Medulla oblongata (tissue), 1 donor: ENCODE measurements around the gene OSER1.
"Not testable (repeated sequence)": the region's sequence is repeated elsewhere in the genome, so short reads cannot be mapped to it uniquely, and the experiment has no call there.

ENCODE experiments used
- DNase-seq: peaks from one replicate; pipeline ENCODE4 v3.0.0-alpha.2; 2015; ENCODE audit errors: extremely low spot score

Gene OSER1

DNA sequence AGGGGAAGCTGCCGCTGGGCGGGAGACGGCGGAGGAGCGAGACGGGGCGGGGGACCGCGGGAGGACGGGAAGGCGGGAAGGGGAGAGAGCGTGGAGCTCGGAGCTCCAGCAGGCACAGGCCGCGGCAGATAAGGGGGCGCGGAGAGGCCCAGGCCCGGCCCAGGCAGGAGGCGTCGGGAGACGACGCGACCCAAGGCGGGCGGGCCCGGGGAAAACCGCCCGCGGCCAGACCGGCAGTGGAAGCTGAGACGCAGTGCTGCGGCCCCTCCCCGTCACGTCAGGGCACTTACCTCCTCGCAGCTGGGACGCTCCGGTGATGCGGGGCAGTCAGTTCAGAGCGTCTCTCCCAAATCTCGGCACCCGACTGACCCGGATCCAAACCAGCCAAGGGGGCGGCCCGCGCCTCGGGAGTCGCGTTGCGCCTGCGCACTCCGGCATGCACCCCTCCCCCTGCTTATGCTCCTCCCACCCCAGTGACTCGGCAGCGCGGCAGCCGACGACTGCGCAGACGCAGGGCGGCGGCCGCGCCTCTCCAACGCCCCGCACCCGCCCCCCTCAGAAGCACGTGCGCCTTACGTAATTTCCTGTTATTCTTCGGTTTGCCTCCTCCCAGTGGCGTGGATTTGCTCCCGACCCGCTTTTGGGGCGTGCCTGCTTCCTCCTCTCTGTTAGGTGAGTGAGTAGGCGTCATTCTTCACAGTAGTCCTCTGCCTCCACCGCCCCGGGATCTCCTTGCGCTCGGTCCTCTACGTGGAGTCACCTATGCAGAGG is at the start of gene OSER1:
OSER1 (minus strand) TSS at position 366 of the 771 bp plus-strand sequence. CDS start 3,814 bp downstream, outside the sequence.
- peak; percentile 98 for DNase-seq

DNA sequence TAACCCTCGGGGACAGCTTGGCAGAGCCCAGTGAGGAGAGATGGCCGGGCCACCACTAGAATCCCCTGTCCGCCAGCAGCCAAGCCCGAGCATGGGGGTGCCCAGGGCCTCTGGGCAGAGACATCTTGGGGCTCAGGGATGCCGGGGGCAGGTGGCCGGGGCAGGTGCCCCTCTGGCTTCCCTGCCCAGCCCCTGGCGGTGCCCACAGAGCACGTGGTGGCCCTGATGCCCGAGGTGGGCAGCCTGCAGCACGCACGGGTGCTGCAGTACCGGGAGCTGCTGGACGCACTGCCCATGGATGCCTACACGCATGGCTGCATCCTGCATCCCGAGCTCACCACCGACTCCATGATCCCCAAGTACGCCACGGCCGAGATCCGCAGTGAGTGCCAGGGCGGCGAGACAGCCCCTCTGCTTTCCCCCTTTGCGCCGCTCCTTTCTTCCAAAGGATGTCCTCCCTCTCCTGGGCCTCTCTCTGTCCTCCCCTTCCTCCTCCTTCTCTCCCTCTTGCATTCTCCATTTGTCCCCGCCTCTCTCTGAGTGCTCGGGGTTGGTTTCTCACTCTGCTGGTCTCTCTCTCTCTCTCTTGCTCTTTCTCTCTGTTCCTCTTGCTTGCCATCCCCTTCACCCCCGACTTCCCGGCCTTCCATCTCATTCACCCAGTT is 47.8 kb upstream of the OSER1 start:
- no peak for DNase-seq

DNA sequence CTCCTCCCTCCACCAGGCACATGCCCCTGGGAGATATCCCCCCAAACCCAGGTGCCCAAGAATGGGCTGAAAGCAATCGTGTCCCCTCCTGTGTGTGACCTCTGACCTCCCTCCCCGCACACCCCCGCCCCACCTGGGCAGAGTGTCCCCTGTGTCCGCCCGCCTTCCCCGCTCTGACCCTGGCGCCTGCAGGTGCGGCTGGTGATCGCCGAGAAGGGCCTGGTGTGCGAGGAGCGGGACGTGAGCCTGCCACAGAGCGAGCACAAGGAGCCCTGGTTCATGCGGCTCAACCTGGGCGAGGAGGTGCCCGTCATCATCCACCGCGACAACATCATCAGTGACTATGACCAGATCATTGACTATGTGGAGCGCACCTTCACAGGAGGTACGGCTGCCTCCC is 46.4 kb upstream of the OSER1 start:
- no peak for DNase-seq

DNA sequence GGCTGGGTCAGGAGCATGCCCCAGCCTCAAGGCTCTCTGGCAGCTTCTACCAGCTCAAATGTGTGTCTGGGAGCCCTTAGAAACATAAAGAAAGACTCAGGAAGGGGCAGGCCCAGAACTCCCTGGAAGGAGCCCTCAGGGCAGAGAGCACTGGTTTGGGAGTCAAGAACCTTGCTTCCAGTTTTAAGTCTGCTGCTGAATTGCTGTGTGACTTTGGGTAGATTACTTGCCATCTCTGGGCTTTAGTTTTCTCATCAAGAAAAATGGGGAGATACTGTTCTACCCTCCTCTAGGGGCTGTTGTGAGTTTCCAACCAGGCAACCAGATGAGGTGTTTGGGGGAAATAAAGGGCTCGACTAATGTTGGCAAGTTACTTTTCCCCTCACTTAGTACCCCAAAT is 45.4 kb upstream of the OSER1 start:
- DNase-seq, result no peak

DNA sequence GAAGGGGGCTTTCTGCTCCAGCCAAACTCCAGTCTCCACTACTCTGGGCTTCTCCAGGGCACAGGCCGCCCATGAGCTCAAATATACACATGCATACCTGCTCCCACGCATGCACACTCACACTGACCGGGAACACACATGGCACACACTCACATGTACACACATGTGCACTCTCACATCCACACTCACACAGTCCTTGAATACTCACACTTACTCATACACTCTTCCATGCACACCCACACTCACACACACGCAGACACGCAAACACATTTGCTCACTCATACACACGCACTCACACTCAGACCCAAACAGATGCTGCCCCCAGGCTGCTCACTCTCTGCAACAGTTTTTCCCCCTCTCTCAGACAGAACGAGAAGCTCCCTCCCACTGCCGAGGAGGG is 43.5 kb upstream of the OSER1 start:
- DNase-seq, result no peak

DNA sequence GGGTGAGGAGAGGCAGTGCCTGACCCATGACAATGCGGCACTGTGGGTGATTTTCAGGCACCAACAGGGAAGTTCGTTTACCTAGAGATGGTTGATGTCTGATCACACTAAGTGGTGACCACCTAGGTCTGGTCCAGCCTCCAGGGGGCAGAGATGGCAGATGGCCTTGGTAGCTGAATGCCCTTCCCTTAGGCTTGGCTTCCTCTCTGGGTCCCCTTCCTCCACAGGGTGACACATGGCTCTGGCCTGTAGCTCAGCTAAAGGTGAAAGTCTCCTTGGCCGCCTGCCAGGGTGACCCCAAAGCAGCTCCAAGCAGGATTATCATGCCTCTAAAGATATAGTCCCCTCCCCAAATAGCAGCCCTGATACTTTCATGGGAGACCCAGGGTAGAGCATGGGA is 43.0 kb upstream of the OSER1 start:
- no peak for DNase-seq

DNA sequence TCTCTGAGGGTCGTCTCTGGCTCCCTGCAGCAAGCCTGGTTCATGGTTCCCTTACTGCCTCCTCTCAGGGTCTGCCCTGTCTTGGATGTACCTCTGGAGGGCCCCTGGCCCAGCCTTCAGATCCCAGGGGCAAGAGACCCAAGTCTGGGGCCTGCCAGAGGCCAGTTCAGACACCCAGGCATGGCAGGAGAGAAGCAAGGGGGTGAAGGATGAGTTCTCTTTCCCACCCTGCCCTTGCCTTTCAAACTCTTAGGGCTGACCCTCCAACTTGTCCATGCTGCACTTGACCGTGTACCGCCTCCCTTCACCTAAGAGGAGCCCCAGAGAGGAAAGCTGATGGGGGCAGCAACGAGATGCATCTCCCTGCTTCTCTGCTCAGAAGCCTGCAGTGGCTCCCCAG is 40.7 kb upstream of the OSER1 start:
- no peak for DNase-seq

DNA sequence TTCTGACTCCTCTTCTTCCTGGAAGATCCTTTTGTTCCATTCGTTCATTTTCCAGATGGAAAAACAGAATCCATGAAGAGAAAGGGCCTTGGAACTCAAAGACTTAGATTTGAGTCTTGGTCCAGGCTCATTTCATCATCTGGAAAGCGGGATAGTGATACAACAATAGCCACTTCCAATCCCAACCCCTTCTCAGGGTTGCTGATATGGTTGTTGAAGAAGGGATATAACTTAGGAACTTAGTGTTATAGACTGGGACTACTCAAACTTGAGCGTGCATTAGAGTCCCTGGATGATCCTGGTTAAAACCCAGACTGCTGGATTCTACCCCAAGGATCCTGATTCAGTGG is 37.8 kb upstream of the OSER1 start:
- no peak for DNase-seq

DNA sequence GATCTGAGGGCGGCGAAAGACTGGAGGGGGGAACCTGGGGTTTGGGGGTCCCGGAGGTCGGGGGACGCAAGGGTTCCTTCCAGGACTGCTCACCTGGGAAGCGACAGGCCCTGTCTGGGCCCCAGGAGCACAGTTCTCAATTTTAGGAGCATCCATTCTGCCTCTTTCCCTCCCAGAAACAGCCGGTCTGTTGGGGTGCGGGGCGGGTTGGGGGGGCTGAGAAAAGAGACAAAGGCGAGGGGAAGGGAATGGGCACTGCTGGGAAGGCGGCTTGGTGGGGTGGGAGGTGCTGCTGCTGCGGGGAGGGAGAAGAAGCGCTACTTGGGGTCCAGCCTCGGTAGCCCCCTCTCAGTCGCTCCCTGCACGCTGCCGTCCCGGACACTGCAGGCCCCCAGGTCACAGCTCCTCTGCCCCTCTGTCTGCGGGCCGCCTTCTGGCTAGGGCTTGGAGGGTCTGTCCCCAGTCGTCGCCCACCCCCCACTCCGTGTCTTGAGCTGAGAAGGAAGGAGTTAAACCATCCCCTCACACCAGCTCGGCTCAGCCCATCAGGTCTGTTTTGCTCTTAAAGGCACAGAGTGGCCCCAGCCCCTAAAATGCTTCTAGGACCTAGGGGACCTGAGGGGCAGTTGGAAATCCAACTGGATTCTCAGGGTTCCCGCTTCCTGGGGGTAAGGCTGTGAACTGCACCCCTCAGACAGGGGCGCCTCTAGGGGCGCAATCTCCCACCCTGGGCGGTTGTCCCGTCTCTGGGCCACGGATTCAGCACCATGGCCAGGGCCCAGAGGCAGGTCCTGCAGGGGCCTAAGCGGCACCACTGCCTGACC is 37.2 kb upstream of the OSER1 start:
- DNase-seq, result peak; percentile 16

DNA sequence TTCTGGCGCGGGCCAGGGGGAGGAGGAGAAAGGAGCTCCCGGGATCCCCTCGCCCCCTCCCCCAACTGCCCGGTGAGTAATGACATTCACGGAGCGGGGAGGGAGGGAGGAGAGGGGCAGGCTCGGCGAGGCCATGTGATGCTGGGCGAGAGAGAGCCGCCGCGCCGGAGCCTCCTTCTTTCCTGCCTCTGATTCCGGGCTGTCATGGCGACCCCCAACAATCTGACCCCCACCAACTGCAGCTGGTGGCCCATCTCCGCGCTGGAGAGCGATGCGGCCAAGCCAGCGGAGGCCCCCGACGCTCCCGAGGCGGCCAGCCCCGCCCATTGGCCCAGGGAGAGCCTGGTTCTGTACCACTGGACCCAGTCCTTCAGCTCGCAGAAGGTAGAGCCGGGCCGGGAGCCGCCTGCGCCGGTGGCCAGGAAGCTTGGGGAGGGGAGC is 36.6 kb upstream of the OSER1 start, which contains the start of gene GDAP1L1:
GDAP1L1 (plus strand) TSS at position 178 of the 441 bp plus-strand sequence; CDS start at position 205, 27 bp downstream.
- DNase-seq, result peak; percentile 21

DNA sequence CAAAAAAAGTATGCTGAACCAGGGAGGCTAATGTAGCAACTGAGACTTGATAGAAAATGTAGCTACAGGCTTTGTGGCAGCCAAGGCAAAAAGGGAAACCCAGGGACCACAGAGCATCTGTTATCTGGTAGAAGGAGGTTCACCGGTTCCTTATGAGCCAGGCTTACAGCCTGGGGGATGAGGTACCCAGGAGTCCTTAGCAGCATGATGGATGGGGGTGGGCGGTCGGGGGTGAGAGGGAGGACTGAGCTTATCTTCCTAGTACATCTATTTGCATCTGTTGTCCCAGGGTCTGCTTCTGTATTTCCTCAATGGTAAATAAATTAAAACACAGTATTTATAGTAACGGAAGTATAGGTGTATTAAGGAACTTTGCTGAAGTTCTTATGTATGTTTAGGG is 35.4 kb upstream of the OSER1 start:
- no peak for DNase-seq

DNA sequence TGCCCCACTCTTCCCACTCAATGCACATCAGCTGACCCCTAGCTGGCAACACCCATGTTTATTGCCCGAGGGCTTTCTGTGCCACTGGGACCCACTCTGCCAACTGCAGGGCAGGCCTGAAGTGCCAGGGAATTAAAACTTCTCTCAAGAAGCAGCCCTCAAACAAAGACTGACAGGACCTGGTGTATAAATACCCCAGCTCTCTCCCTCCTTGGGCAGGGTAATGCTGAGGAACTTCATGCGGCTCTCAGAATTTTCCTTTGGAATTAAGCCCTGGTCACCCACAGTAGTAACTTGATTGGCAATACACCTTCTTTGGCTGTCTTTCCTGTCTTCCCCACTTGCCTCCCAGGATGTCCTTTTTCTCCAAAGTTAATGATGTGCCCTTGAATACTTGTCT is 31.2 kb upstream of the OSER1 start:
- DNase-seq, result no peak

DNA sequence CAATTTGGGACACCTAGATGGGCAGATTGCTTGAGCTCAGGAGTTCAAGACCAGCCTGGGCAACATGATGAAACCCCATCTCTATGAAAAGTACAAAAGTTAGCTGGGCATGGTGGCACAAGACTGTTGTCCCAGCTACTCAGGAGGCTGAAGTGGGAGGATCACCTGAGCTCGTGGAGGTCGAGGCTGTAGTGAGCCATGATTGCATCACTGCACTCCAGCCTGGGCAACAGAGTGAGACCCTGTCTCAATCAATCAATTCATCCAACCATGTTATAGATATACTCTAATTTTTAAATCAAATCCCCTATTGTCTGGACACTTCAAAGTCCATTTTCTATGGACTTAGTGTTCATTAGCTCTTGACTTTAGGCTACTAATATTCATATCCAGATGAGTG is 26.3 kb upstream of the OSER1 start:
- DNase-seq, result not testable (repeated sequence)

DNA sequence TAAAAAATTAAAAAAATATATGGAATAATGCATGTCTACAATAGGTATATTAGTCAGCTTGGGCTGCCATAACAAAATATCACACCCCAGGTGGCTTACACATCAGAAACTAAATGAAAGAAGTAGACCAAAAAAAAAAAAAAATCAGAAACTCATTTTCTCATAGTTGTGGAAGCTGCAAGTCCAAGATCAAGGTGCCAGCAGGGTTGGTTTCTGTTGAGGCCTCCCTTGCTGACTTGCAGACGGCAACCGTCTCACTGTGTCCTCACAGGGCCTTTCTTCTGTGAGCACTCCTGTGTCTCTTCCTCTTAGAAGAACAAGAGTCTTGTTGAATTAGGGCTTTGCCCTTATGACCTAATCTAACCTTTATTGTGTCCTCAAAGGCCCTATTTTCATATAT is 25.1 kb upstream of the OSER1 start:
- DNase-seq, result no peak

DNA sequence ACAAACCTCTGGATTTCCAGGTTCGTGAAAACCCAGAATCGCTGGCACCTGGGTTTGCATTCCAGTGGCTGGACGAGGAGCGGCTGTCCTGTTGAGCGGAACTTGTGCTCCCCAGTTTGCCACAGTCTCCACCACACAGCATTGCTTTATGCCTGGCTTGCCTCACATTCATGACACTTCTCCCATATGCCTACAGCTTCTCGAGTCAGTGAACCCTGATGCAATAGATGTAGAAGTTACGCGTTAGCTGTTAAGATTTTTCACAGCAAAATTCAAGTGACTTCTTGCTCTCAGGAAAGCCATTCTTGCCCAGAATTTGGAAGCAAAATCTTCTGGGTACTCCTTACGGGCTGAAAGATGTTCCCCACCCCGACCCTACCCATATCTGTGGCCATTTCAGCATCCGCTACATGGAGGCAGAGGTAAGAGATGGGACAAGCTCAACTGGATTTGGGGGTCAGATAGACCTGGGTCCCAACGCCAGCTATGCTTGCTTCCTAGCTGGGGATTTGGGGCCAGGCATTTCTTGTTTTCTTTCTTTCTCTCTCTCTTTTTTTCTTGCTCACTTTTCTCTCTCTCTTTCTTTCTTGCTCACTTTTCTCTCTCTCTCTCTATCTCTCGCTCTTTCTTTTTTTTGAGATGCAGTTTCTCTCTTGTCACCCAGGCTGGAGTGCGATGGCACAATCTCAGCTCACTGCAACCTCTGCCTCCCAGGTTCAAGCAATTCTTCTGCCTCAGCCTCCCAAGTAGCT is 24.2 kb upstream of the OSER1 start:
- DNase-seq, result no peak

DNA sequence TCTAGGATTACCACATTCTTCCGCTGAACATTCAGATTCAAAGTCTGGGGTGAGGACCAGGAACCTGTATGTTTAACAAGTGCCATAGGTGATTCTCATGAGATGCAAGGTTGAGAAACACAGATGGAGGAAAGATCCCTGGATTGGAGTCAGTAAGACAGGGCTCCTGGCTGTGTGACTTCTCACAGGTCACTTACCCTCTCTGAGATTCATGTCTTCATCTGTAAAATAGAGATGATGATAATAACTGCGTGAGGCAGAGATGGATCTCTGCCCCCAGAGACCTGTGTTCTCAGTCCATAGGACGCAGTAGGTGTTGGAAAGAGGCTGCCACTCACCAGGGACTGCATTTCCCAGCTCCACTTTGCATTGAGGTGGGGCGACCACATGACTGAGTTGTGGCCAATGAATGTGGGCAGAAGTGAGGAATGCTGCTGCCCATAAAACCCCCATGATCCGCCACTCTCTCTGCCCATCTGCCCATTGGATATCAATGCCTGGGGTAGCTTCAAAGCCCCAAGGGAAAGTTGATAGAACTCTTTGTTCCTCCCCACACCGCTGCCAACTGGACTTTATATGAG is 23.0 kb upstream of the OSER1 start:
- DNase-seq, result no peak

DNA sequence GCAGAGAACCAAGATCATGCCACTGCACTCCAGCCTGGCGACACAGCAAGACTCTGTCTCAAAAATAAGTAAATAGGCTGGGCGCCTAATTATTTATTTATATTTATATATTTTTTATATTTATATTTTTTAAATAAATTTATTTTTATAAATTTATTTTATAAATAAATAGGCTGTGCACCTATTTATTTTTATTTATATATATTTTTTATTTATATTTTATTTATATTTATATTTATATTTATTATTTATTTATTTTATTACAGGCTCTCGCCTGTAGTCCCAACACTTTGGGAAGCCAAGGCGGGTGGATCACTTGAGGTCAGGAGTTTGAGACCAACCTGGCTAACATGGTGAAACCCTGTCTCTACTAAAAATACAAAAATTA is 21.9 kb upstream of the OSER1 start:
- not testable (repeated sequence) for DNase-seq

DNA sequence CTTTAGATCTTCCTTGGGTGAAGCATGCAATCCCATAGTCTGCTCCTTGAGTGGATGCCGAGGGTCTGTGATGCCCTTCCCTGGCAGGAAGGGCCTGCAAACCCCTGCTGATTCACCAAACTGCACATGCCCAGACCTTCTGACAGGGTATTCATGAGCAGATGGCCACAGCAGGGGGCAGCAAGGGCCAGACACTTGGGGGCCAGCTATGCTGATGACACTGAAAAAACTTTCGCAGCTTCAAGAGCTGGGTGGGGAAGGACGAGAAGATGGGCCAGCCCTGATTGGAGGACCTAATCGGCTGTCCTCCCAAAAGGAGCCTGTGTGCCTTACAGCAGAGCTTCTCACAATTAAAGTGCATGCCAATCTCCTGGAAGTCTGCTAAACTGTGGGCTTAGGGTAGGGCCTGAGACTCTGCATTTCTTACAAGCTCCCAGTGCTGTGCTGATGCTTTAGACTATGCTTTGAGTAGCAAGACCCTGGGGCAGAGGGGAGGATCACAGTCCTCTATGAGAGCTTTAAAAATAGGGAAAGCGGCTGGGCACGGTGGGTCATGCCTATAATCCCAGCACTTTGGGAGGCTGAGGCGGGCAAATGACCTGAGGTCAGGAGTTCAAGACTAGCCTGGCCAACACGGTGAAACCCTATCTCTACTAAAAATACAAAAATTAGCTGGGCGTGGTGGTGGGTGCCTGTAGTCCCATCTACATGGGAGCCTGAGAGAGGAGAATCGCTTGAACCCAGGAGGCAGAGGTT is 21.3 kb upstream of the OSER1 start:
- no peak for DNase-seq

DNA sequence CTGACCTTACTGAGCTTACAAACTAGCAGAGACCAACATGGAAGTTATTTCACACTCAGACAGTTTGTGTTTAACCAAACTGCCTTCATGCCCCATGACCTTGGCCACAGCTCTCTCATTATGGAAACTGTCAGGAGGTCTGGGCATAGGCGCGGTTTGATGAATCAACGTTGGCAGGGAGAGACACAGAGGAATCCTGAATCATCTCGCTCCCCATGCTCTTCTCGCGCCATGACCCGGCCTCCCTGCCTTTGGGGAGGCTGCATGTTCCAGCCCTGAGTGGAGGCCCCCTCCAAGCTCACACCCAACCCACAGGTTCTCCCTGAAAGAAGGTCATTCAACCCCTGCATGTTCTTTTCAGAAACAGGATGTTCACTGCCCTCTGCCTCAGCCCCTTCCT is 20.6 kb upstream of the OSER1 start:
- no peak for DNase-seq

DNA sequence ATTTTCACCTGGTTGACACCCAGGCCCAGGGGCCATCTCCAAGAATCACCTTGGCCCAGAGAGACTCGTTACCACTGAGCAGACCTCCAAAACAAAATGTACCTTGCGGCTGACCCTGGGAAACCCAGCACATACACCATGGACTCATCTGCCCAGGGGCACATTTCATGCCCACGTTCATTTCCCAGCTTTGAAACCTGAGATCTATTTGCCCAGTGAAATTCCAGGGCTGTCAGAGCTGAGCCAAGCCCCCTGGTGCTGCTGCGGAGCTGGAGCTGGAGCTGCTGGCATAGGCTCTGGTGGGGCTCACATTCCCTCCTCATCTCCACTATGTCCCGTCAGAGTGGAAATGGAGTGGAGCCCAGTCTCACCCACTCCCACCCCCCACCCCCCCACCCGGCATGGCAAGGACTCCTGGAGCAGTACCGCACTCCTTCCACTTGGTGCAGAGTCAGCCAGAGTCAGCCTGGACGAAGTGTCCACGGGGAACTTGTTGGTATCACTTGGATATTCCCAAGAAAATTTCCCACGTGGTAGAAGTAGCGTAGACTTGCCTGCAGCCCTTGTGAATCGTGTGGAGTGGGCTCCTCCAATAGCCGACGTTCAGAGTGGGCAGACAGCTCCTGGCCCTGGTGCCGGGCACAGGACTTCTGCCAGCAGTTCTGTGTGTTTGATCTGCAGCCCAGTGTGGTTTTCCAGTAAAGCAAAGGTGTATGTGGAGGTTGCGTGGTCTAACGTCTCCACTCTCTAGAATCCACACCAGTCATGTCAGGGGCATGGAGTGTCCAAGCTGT is 18.1 kb upstream of the OSER1 start:
- no peak for DNase-seq
